ENCODE results near the gene ROS1.

Gene ROS1

DNA sequence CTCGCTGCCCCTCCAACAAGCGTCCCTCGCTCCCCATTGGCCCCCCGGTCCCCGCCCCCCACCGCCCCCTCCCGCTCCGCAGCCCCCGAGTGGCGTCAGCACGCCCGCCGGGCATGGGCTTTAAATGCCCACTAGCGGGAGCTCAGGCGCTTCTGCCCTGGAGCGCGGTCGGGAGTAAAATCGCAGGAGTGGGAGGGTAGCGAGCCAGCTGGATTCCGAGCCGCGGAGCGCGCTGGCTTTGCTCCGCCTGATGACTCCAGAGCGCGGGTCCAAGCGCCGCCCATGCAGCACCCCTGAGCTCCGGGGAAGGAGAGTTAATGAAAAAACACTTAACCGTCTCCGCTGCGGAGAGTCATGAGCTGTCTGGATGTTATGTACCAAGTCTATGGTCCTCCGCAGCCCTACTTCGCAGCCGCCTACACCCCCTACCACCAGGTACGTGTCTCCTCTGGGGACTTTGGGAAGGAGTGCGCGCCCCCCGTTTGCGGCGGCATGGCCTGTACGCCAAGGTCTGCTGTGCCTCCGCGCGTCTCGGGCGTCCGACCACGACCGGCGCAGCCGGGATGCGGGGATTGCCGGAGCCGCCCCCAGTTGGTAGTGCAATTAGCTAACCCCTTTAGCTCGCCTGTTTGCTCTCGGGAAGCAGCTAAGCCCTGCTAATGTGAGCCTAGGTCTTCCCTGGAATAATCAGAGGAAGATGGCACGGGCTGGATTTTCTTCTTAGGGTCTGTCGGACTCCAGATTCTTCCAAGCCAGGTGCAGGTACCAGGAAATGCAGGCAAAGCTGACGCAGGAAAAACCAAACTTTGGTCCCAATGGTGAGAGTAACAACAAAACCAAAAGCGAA lies 160.1 kb downstream of the ROS1 start, which contains the start of gene VGLL2:
TSS of gene VGLL2 (plus strand) at position 149 of the 847 bp plus-strand sequence. CDS start at position 355, 206 bp downstream.
- no peak for DNase-seq
- Histone ChIP-seq H3K36me3 (no peaks in the 10 kb centered on the region), H3K27me3 (peaks cover 0 to 89% of the 10 kb centered on the region in 2 donors), H3K9me3 (no peaks in the 10 kb centered on the region), H3K4me3 (peak within 1 kb of the TSS; percentile 46 to 54), H3K27ac (no peak within 1 kb of the TSS), H3K4me1 (peaks cover 0 to 35% (median 32%) of the 10 kb centered on the region in 4 donors)
- TF ChIP-seq, protein P1, sequence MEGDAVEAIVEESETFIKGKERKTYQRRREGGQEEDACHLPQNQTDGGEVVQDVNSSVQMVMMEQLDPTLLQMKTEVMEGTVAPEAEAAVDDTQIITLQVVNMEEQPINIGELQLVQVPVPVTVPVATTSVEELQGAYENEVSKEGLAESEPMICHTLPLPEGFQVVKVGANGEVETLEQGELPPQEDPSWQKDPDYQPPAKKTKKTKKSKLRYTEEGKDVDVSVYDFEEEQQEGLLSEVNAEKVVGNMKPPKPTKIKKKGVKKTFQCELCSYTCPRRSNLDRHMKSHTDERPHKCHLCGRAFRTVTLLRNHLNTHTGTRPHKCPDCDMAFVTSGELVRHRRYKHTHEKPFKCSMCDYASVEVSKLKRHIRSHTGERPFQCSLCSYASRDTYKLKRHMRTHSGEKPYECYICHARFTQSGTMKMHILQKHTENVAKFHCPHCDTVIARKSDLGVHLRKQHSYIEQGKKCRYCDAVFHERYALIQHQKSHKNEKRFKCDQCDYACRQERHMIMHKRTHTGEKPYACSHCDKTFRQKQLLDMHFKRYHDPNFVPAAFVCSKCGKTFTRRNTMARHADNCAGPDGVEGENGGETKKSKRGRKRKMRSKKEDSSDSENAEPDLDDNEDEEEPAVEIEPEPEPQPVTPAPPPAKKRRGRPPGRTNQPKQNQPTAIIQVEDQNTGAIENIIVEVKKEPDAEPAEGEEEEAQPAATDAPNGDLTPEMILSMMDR (IDR thresholded peaks at IDR 0.05): no peak
- intact Hi-C loops (cut with DNase I; ENCODE audit: low total_unique reads): no loop called here

DNA sequence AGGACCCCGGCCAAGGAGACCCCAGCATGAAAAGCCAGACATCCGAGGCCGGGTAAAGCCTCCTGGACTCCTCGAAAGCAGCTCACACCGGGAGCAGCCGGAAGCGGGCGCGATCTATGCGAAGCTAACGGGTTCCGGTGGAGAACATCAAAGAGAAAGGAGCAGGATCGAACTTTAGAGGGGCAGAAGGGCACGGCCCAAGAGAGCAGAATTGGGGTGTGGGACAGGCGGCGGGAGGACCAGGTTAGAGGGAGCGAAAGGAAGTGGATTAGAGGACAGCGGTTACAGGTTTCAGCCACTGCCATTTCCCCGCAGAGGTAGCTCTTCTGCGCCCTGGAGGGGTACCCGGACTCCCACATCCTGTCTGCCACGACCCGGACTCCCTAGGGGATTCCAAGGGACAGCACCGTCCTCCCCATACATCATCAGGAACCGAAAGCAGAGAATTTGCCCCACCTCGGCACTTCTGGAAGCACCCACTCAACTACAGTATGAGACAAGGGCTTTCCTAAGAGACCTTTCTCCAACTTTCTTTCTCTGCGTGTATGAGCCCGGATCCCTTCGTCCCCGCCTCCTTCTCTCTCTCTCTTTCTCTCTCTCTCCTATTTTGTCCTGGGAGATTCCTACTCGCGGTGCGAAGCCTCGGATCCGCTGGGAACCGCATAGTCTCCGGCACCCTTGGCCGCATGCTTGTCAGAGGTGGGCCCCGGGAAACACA lies 160.9 kb downstream of the ROS1 start:
- no peaks in the 10 kb centered on the region for H3K36me3 ChIP-seq
- H3K9me3 ChIP-seq: no peaks in the 10 kb centered on the region
- no peak for DNase-seq
- H3K27ac ChIP-seq: no peak overlapping the region
- peak overlapping the region; percentile 46 to 54 for H3K4me3 ChIP-seq
- peaks cover 0 to 27% (median 24%) of the 10 kb centered on the region in 4 donors for H3K4me1 ChIP-seq
- intact Hi-C loops (cut with DNase I; ENCODE audit: low total_unique reads): no loop called here
- TF ChIP-seq, protein P1 (IDR thresholded peaks at IDR 0.05): no peak
- H3K27me3 ChIP-seq: peaks cover 0 to 81% of the 10 kb centered on the region in 2 donors

DNA sequence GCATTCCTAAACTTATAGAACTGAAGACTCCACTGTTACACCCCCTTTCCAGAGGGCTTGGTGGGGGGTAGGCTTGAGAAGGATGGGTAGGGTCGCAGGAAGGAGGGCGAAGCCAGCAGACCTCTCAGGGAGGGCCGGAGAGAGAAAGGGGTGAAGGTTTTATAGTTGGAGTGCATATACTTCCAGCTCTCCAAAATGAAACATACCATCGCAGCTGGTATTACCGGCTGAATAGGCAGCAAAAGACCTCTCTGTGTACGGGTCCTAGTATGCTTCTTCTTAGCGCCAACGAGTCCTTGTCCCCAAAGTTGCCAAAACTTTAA lies 161.4 kb downstream of the ROS1 start:
- DNase-seq: no peak
- Histone ChIP-seq H3K9me3 (no peaks in the 10 kb centered on the region), H3K36me3 (no peaks in the 10 kb centered on the region), H3K4me3 (peak overlapping the region; percentile 46 to 54), H3K4me1 (peaks cover 0 to 25% (median 22%) of the 10 kb centered on the region in 4 donors), H3K27ac (no peak overlapping the region), H3K27me3 (peaks cover 0 to 76% of the 10 kb centered on the region in 2 donors)
- intact Hi-C loops (cut with DNase I; ENCODE audit: low total_unique reads): no loop called here
- TF ChIP-seq, protein P1 (IDR thresholded peaks at IDR 0.05): no peak

DNA sequence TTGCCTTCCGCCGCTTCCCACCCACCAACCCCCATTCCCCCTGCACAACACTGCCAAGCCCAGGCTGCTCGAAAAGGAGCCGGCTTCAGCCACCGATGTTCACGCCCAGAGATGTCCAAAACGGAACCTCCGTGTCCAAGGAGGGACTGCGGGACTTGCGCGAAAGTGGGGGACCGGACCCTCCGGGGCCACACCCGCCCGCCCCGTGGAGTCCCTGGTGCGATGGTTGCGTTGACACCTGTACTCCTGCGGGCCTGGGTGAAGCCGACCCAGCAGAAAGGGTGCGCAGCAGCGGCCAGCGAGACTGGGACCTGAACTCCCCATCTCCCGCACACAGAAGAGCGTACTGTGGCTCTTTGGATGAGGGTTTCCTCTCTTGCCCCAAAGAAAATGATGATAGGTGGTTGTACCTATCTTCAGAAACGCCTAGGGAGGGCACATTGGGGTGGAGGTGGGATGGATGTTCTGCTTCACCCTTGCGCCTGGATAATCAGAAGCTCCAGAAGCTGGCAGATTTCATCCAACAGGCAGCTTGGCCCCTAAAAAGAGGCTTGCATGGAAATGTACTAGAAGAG lies 162.3 kb downstream of the ROS1 start:
- intact Hi-C loops (cut with DNase I; ENCODE audit: low total_unique reads): no loop called here
- H3K9me3 ChIP-seq: no peaks in the 10 kb centered on the region
- TF ChIP-seq, protein P1 (IDR thresholded peaks at IDR 0.05): no peak
- H3K4me3 ChIP-seq: no peak overlapping the region
- peaks cover 0 to 67% of the 10 kb centered on the region in 2 donors for H3K27me3 ChIP-seq
- peaks cover 0 to 25% (median 22%) of the 10 kb centered on the region in 4 donors for H3K4me1 ChIP-seq
- no peak for DNase-seq
- no peak overlapping the region for H3K27ac ChIP-seq
- H3K36me3 ChIP-seq: no peaks in the 10 kb centered on the region

GRCh38 chr6:117262799-117263198 lies 162.9 kb downstream of the ROS1 start:
- Histone ChIP-seq H3K4me3 (no peak overlapping the region), H3K36me3 (no peaks in the 10 kb centered on the region), H3K4me1 (peaks cover 0 to 25% (median 22%) of the 10 kb centered on the region in 4 donors), H3K27me3 (peaks cover 0 to 61% of the 10 kb centered on the region in 2 donors), H3K27ac (no peak overlapping the region), H3K9me3 (no peaks in the 10 kb centered on the region)
- no peak for DNase-seq
- intact Hi-C loops (cut with DNase I; ENCODE audit: low total_unique reads): no loop called here
- TF ChIP-seq, protein P1 (IDR thresholded peaks at IDR 0.05): no peak

Measured in tibial artery (tissue), 4 donors.